H9 (cell line): ENCODE results near the gene GJA9. TPM values are rescaled to one million over a fixed set of nuclear protein-coding genes. Genes with fewer than 3 reads are reported as not detected.

ENCODE experiments used
- DNase-seq: peaks from one replicate; pipeline ENCODE4 v3.0.0-alpha.2; 2017
- H2AFZ ChIP-seq: one replicate; pipeline ENCODE4 v1.6.1; 2013; ENCODE audit warnings: mild to moderate bottlenecking, low read length, control low read depth, moderate library complexity
- H2AK5ac ChIP-seq: 2 replicates; pipeline ENCODE4 v1.6.1; 2013; ENCODE audit warnings: low read length, control low read depth, mixed read lengths; ENCODE audit not compliant: insufficient read length
- H2BK120ac ChIP-seq: one replicate; pipeline ENCODE4 v1.6.1; 2013; ENCODE audit warnings: low read depth, mild to moderate bottlenecking, low read length, control low read depth, inconsistent platforms; ENCODE audit not compliant: poor library complexity, severe bottlenecking
- H2BK12ac ChIP-seq: 2 replicates; pipeline ENCODE4 v1.6.1; 2013; ENCODE audit warnings: low read length, control low read depth, mixed read lengths, low read depth; ENCODE audit not compliant: insufficient read length
- H2BK15ac ChIP-seq: 2 replicates; pipeline ENCODE4 v1.6.1; 2013; ENCODE audit warnings: low read depth, low read length, control low read depth
- H2BK20ac ChIP-seq: one replicate; pipeline ENCODE4 v1.6.1; 2013; ENCODE audit warnings: low read depth, mild to moderate bottlenecking, low read length, control low read depth, inconsistent platforms; ENCODE audit not compliant: poor library complexity, severe bottlenecking
- H2BK5ac ChIP-seq: 2 replicates; pipeline ENCODE4 v1.6.1; 2013; ENCODE audit warnings: low read length, control low read depth, mixed read lengths; ENCODE audit not compliant: insufficient read length
- H3K14ac ChIP-seq: 2 replicates; pipeline ENCODE4 v1.6.1; 2013; ENCODE audit warnings: low read length, control low read depth; ENCODE audit not compliant: insufficient read depth
- H3K18ac ChIP-seq: 2 replicates; pipeline ENCODE4 v1.6.1; 2013; ENCODE audit warnings: low read depth, mild to moderate bottlenecking, mixed read lengths, low read length, control low read depth; ENCODE audit not compliant: insufficient read length
- H3K23ac ChIP-seq: 2 replicates; pipeline ENCODE4 v1.6.1; 2013; ENCODE audit warnings: low read length, control low read depth, mixed read lengths, low read depth; ENCODE audit not compliant: insufficient read length
- H3K23me2 ChIP-seq: 2 replicates; pipeline ENCODE4 v1.6.1; 2013; ENCODE audit warnings: low read depth, mild to moderate bottlenecking, mixed read lengths, low read length, control low read depth; ENCODE audit not compliant: insufficient read length, poor library complexity, severe bottlenecking
- H3K27ac ChIP-seq: 2 replicates; pipeline ENCODE4 v1.5.1; 2013; ENCODE audit warnings: low read length, control low read depth, mixed read lengths, low read depth; ENCODE audit not compliant: insufficient read length
- H3K27me3 ChIP-seq: 2 replicates; pipeline ENCODE4 v1.6.1; 2013; ENCODE audit warnings: low read length, control low read depth, inconsistent platforms; ENCODE audit not compliant: insufficient read depth
- H3K4ac ChIP-seq: 2 replicates; pipeline ENCODE4 v1.6.1; 2013; ENCODE audit warnings: low read depth, mild to moderate bottlenecking, control low read depth, inconsistent platforms, low read length, moderate library complexity
- H3K4me1 ChIP-seq: 2 replicates; pipeline ENCODE4 v1.6.1; 2013; ENCODE audit warnings: low read length, control low read depth, inconsistent platforms; ENCODE audit not compliant: insufficient read depth
- H3K4me2 ChIP-seq: 2 replicates; pipeline ENCODE4 v1.6.1; 2013; ENCODE audit warnings: low read length, control low read depth, mixed read lengths; ENCODE audit not compliant: insufficient read length, insufficient read depth
- H3K56ac ChIP-seq: 2 replicates; pipeline ENCODE4 v1.6.1; 2013; ENCODE audit warnings: low read depth, mild to moderate bottlenecking, mixed read lengths, low read length, control low read depth; ENCODE audit not compliant: insufficient read length
- H3K79me1 ChIP-seq: 2 replicates; pipeline ENCODE4 v1.6.1; 2013; ENCODE audit warnings: low read depth, mild to moderate bottlenecking, moderate library complexity, low read length, control low read depth, inconsistent platforms; ENCODE audit not compliant: insufficient read depth, poor library complexity, severe bottlenecking
- H3K79me2 ChIP-seq: 2 replicates; pipeline ENCODE4 v1.6.1; 2013; ENCODE audit warnings: low read length, control low read depth, inconsistent platforms; ENCODE audit not compliant: insufficient read depth
- H3K9ac ChIP-seq: 2 replicates; pipeline ENCODE4 v1.6.1; 2013; ENCODE audit warnings: low read length, control low read depth, mixed read lengths; ENCODE audit not compliant: insufficient read length; ENCODE audit errors: extremely low read depth
- H3K9me3 ChIP-seq: one replicate; pipeline ENCODE4 v1.6.1; 2013; ENCODE audit warnings: low read depth, low read length, inconsistent platforms; ENCODE audit not compliant: control insufficient read depth
- H3T11ph ChIP-seq: one replicate; pipeline ENCODE4 v1.6.1; 2013; ENCODE audit warnings: mild to moderate bottlenecking, low read length, control low read depth, inconsistent platforms
- H4K20me1 ChIP-seq: one replicate; pipeline ENCODE4 v1.6.1; 2013; ENCODE audit not compliant: control insufficient read depth, insufficient read length, insufficient read depth
- H4K5ac ChIP-seq: 2 replicates; pipeline ENCODE4 v1.6.1; 2013; ENCODE audit warnings: low read depth, mild to moderate bottlenecking, mixed read lengths, low read length, control low read depth; ENCODE audit not compliant: insufficient read length
- H4K8ac ChIP-seq: replicated peaks from 2 replicates; pipeline ENCODE4 v1.6.1; 2013; ENCODE audit warnings: low read length, control low read depth, mixed read lengths, low read depth; ENCODE audit not compliant: insufficient read length
- H4K91ac ChIP-seq: 2 replicates; pipeline ENCODE4 v1.6.1; 2013; ENCODE audit warnings: low read depth, mild to moderate bottlenecking, moderate library complexity, mixed read lengths, low read length, control low read depth; ENCODE audit not compliant: insufficient read length
- H3K27ac Mint-ChIP-seq, 3 experiments: 2 replicates in 2 of 3; 3 replicates in 1 of 3; pipeline ENCODE4 v1.8.0; 2020 to 2021; ENCODE audit warnings: mixed read lengths in 3 of 3, mild to moderate bottlenecking in 1 of 3, moderate library complexity in 1 of 3
- H3K27me3 Mint-ChIP-seq: 2 replicates; pipeline ENCODE4 v1.8.0; 2021; ENCODE audit warnings: low read depth, mild to moderate bottlenecking, moderate library complexity, mixed read lengths
- H3K36me3 Mint-ChIP-seq, 3 experiments: 2 replicates in 2 of 3; 3 replicates in 1 of 3; pipeline ENCODE4 v1.8.0; 2020 to 2021; ENCODE audit warnings: low read depth in 3 of 3, mixed read lengths in 3 of 3; ENCODE audit not compliant: insufficient read depth in 1 of 3
- H3K4me1 Mint-ChIP-seq, 2 experiments: 2 replicates each; pipeline ENCODE4 v1.8.0; 2020; ENCODE audit warnings: mixed read lengths in 2 of 2
- H3K4me3 Mint-ChIP-seq, 2 experiments: 2 replicates in 1 of 2; 3 replicates in 1 of 2; pipeline ENCODE4 v1.8.0; 2020 to 2021; ENCODE audit warnings: mild to moderate bottlenecking in 2 of 2, mixed read lengths in 2 of 2, moderate library complexity in 1 of 2
- H3K9me3 Mint-ChIP-seq, 2 experiments: 2 replicates in 1 of 2; 3 replicates in 1 of 2; pipeline ENCODE4 v1.8.0; 2020; ENCODE audit warnings: mild to moderate bottlenecking in 2 of 2, mixed read lengths in 2 of 2, moderate library complexity in 1 of 2
- WGBS: extraction: QIAGEN DNeasy Blood & Tissue Kit; methylation state at CpG from one replicate; pipeline ENCODE4 v1.1.7; 2013; ENCODE audit warnings: missing lambda C conversion rate, low lambda C conversion rate, mixed read lengths; ENCODE audit not compliant: insufficient read length; ENCODE audit errors: extremely low coverage; 5-methylcytosine and 5-hydroxymethylcytosine counted together
- total RNA-seq: library from RNA; stranded (reverse); gene quantifications from 2 replicates; pipeline ENCODE4 v1.2.1, GENCODE V29; 2021
- TF ChIP-seq, protein P1 (sequence below): fragments of 200-600 bp; sonication (generic); conservative IDR thresholded peaks from 3 replicates; pipeline ENCODE4 v1.8.0; 2021; ENCODE audit warnings: antibody characterized with exemption, mild to moderate bottlenecking

The GJA9 gene
- total RNA-seq, 1 experiment from 2014 or later = not detected

DNA sequence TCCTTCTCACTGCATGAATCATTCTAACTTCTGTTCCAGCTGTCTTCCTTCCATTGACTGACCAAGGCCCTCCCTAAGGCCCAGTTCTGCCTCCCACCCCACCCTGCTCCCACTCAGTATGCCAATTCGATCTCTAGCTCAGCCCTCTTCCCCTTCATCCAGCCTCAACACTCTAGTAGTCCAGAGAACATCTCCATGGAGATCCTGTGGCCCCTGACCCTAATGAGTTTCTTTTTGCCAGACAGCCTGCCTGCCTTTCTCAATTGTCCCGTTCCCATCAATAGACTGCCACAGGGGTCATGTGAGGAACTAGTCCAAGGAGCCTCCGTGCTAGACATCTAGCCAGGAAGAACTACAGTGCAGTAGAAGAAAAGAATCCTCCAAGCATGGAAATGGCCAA is 48.2 kb downstream of the GJA9 start:
- Histone ChIP-seq H3K9ac (no peak overlapping the region), H4K5ac (no peak overlapping the region), H4K91ac (no peak overlapping the region), H3K14ac (no peak overlapping the region), H2AFZ (no peak overlapping the region), H3K4ac (no peak overlapping the region), H2BK12ac (no peak overlapping the region), H3K4me2 (no peak overlapping the region), H2BK15ac (no peak overlapping the region), H2BK120ac (no peak overlapping the region), H3K56ac (no peak overlapping the region), H3K79me2 (no peaks in the 10 kb centered on the region), H3K79me1 (no peaks in the 10 kb centered on the region), H2BK5ac (no peak overlapping the region), H3K23ac (no peak overlapping the region), H4K20me1 (no peaks in the 10 kb centered on the region), H3K27ac (no peak overlapping the region), H2AK5ac (no peak overlapping the region), H3K4me1 (no peaks in the 10 kb centered on the region; the same call in 1 of the 2 replicates), H2BK20ac (no peak overlapping the region), H3K9me3 (no peaks in the 10 kb centered on the region), H3K27me3 (no peaks in the 10 kb centered on the region), H3T11ph (no peak overlapping the region), H4K8ac (no peak overlapping the region), H3K23me2 (no peaks in the 10 kb centered on the region), H3K18ac (no peak overlapping the region)
- Mint-ChIP-seq H3K4me1 (peaks cover 15 to 26% of the 10 kb centered on the region in 2 experiments), H3K36me3 (peaks cover 0 to 4% (median 3%) of the 10 kb centered on the region in 3 experiments; a peak in 2 of 7 replicates), H3K27ac (no peak overlapping the region; a peak in 2 of 7 replicates), H3K9me3 (no peaks in the 10 kb centered on the region), H3K27me3 (peaks cover 6% of the 10 kb centered on the region), H3K4me3 (no peak overlapping the region)
- no CpG with 5 or more reads among the region's 3 CpGs for WGBS
- no peak for DNase-seq
- TF ChIP-seq, protein P1, sequence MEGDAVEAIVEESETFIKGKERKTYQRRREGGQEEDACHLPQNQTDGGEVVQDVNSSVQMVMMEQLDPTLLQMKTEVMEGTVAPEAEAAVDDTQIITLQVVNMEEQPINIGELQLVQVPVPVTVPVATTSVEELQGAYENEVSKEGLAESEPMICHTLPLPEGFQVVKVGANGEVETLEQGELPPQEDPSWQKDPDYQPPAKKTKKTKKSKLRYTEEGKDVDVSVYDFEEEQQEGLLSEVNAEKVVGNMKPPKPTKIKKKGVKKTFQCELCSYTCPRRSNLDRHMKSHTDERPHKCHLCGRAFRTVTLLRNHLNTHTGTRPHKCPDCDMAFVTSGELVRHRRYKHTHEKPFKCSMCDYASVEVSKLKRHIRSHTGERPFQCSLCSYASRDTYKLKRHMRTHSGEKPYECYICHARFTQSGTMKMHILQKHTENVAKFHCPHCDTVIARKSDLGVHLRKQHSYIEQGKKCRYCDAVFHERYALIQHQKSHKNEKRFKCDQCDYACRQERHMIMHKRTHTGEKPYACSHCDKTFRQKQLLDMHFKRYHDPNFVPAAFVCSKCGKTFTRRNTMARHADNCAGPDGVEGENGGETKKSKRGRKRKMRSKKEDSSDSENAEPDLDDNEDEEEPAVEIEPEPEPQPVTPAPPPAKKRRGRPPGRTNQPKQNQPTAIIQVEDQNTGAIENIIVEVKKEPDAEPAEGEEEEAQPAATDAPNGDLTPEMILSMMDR = no peak
